Panc1 (cell line): ENCODE measurements around the gene FUT7.

Experiments used
- POLR2AphosphoS5 ChIP-seq: IDR thresholded peaks from 2 replicates; pipeline ENCODE4 v1.6.1; 2012; ENCODE audit warnings: mild to moderate bottlenecking, low read depth, low read length, moderate library complexity
- SIN3A ChIP-seq: IDR thresholded peaks from 2 replicates; pipeline ENCODE4 v1.6.1; 2012; ENCODE audit warnings: low read depth, mild to moderate bottlenecking, low read length, moderate library complexity, borderline replicate concordance; ENCODE audit not compliant: insufficient read depth
- TF ChIP-seq, protein P1 (sequence below): fragments of 450-650 bp; IDR thresholded peaks from 2 replicates; pipeline ENCODE4 v1.5.1; 2017; ENCODE audit warnings: mild to moderate bottlenecking
- TF ChIP-seq, protein P2 (sequence below), 2 experiments: IDR thresholded peaks; 2 replicates each; pipeline ENCODE4 v1.6.1; 2011 to 2012; ENCODE audit warnings: low read depth in 2 of 2, control low read depth in 1 of 2, low read length in 1 of 2, mild to moderate bottlenecking in 1 of 2, moderate library complexity in 1 of 2; ENCODE audit not compliant: insufficient read depth in 1 of 2

DNA sequence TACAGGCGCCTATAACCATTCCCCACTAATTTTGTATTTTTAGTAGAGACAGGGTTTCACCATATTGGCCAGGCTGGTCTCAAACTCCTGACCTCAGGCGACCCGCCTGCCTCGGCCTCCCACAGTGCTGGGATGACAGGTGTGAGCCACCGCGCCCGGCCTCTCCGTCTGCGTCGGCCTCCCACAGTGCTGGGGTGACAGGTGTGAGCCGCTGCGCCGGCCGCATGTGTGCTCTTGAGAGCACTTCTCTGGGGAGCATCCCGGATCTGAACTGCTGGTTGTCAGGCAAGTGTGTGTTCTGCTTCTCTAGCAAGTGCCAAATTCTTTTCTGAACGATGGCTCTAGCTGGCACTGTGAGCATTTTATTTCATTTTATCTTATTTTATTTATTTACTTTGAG, 25.7 kb upstream of the FUT7 start:
- TF ChIP-seq, protein P1, sequence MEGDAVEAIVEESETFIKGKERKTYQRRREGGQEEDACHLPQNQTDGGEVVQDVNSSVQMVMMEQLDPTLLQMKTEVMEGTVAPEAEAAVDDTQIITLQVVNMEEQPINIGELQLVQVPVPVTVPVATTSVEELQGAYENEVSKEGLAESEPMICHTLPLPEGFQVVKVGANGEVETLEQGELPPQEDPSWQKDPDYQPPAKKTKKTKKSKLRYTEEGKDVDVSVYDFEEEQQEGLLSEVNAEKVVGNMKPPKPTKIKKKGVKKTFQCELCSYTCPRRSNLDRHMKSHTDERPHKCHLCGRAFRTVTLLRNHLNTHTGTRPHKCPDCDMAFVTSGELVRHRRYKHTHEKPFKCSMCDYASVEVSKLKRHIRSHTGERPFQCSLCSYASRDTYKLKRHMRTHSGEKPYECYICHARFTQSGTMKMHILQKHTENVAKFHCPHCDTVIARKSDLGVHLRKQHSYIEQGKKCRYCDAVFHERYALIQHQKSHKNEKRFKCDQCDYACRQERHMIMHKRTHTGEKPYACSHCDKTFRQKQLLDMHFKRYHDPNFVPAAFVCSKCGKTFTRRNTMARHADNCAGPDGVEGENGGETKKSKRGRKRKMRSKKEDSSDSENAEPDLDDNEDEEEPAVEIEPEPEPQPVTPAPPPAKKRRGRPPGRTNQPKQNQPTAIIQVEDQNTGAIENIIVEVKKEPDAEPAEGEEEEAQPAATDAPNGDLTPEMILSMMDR, result no peak
- TF ChIP-seq POLR2AphosphoS5 (no peak), SIN3A (no peak)
- TF ChIP-seq, protein P2, sequence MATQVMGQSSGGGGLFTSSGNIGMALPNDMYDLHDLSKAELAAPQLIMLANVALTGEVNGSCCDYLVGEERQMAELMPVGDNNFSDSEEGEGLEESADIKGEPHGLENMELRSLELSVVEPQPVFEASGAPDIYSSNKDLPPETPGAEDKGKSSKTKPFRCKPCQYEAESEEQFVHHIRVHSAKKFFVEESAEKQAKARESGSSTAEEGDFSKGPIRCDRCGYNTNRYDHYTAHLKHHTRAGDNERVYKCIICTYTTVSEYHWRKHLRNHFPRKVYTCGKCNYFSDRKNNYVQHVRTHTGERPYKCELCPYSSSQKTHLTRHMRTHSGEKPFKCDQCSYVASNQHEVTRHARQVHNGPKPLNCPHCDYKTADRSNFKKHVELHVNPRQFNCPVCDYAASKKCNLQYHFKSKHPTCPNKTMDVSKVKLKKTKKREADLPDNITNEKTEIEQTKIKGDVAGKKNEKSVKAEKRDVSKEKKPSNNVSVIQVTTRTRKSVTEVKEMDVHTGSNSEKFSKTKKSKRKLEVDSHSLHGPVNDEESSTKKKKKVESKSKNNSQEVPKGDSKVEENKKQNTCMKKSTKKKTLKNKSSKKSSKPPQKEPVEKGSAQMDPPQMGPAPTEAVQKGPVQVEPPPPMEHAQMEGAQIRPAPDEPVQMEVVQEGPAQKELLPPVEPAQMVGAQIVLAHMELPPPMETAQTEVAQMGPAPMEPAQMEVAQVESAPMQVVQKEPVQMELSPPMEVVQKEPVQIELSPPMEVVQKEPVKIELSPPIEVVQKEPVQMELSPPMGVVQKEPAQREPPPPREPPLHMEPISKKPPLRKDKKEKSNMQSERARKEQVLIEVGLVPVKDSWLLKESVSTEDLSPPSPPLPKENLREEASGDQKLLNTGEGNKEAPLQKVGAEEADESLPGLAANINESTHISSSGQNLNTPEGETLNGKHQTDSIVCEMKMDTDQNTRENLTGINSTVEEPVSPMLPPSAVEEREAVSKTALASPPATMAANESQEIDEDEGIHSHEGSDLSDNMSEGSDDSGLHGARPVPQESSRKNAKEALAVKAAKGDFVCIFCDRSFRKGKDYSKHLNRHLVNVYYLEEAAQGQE (IDR thresholded peaks at IDR 0.05; ENCODE audit: insufficient read depth in 1 of 2, low read depth in 2 of 2, low read length in 1 of 2), result no peak
